Activated CD8-positive, alpha-beta T cell treated with anti-CD3 and anti-CD28 coated beads for 36 hours (primary cell): Measurements from ENCODE around the gene NFATC2. TPM values are rescaled to one million over a fixed set of nuclear protein-coding genes. Genes with fewer than 3 reads are reported as not detected.
"Not testable (repeated sequence)": the region's sequence is repeated elsewhere in the genome, so short reads cannot be mapped to it uniquely, and the experiment has no call there.

Source experiments
- ATAC-seq: fragments of 200-7000 bp; cut with Tn5 transposase; one replicate; pipeline ENCODE4 v1.10.0; 2021; ENCODE audit warnings: mild to moderate bottlenecking, moderate library complexity
- CTCF ChIA-PET: fragments of 350-600 bp; sonication (Branson Sonifier 250); formaldehyde crosslinking; loops from one replicate; lab custom pipeline; 2021; ENCODE audit warnings: antibody characterized with exemption; lab: Charles Lee
- POLR2A ChIA-PET: fragments of 350-600 bp; sonication (Branson Sonifier 250); formaldehyde crosslinking; loops from one replicate; lab custom pipeline; 2021; ENCODE audit warnings: antibody characterized with exemption; lab: Charles Lee
- DNase-seq: peaks from one replicate; pipeline ENCODE4 v3.0.0-alpha.2; 2020
- H3K27ac Mint-ChIP-seq: one replicate; pipeline ENCODE4 v1.8.0; 2021; ENCODE audit warnings: mild to moderate bottlenecking, mixed read lengths
- H3K27me3 Mint-ChIP-seq: one replicate; pipeline ENCODE4 v1.8.0; 2021; ENCODE audit warnings: mixed read lengths
- H3K36me3 Mint-ChIP-seq: one replicate; pipeline ENCODE4 v1.8.0; 2021; ENCODE audit warnings: low read depth, mixed read lengths
- H3K4me1 Mint-ChIP-seq: one replicate; pipeline ENCODE4 v1.8.0; 2021; ENCODE audit warnings: low read depth, mixed read lengths
- H3K4me3 Mint-ChIP-seq: one replicate; pipeline ENCODE4 v1.8.0; 2021; ENCODE audit warnings: mild to moderate bottlenecking, moderate library complexity, mixed read lengths
- H3K9me3 Mint-ChIP-seq: one replicate; pipeline ENCODE4 v1.8.0; 2021; ENCODE audit warnings: mixed read lengths
- CTCF ChIP-seq: fragments of 200-600 bp; IDR thresholded peaks from one replicate; pipeline ENCODE4 v1.8.0; 2022; ENCODE audit warnings: antibody characterized with exemption, mild to moderate bottlenecking
- intact Hi-C: fragments of 100-400 bp; cut with micrococcal nuclease; formaldehyde crosslinking; loops from one replicate; pipeline ENCODE4 v1.10.0; 2022
- total RNA-seq, 2 experiments: library from RNA; stranded (reverse); gene quantifications; one replicate each; pipeline ENCODE4 v1.2.3, GENCODE V29; 2021

NFATC2 gene
- total RNA-seq, 2 experiments from 2014 or later = 38.3 to 40.9 TPM

- intact Hi-C loops = no loop called here
- Mint-ChIP-seq H3K27ac (no peak overlapping the region), H3K9me3 (no peaks in the 10 kb centered on the region), H3K36me3 (peaks cover 60% of the 10 kb centered on the region), H3K27me3 (no peaks in the 10 kb centered on the region), H3K4me1 (peaks cover 21% of the 10 kb centered on the region), H3K4me3 (no peak overlapping the region)
- ATAC-seq = no peak
- no peak for TF ChIP-seq CTCF
- no peak for DNase-seq
- ChIA-PET CTCF (interaction anchor here (1.2 kb wide), 1 partner anchor 132 kb away, joined by 3 read pairs; no protein-coding TSS in a partner anchor), POLR2A (interaction anchor here (0.7 to 1.1 kb wide), 3 partner anchors 44 to 138 kb away, joined by 3 read pairs; no protein-coding TSS in a partner anchor)
Measured at GRCh38 chr20:51462566-51463276, 79.8 kb downstream of the NFATC2 start.

DNA sequence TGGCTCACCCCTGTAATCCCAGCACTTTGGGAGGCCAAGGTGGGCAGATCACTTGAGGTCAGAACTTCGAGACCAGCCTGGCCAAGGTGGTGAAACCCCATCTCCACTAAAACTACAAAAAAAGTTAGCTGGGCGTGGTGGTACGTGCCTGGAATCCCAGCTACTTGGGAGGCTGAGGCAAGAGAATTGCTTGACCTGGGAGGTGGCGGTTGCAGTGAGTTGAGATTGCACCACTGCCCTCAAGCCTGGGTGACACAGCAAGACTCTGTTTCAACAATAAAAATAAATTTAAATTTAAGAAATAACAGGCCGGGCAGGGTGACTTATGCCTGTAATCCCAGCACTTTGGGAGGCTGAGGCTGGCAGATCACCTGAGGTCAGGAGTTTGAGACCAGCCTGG, 80.7 kb downstream of the NFATC2 start:
- H3K27me3 Mint-ChIP-seq, ATAC-seq, H3K27ac Mint-ChIP-seq, H3K9me3 Mint-ChIP-seq, intact Hi-C loops, H3K4me3 Mint-ChIP-seq, DNase-seq: not testable (repeated sequence)
- ChIA-PET POLR2A (interaction anchor here (0.7 to 1.1 kb wide), 2 partner anchors 45 to 139 kb away, joined by 3 read pairs; no protein-coding TSS in a partner anchor), CTCF (interaction anchor here (0.9 kb wide), 1 partner anchor 80 kb away, joined by 3 read pairs; no protein-coding TSS in a partner anchor)
- Mint-ChIP-seq H3K4me1 (peaks cover 27% of the 10 kb centered on the region), H3K36me3 (peaks cover 61% of the 10 kb centered on the region)

GRCh38 chr20:51461306-51461705, 81.2 kb downstream of the NFATC2 start:
- DNase-seq = no peak
- Mint-ChIP-seq H3K27me3 (no peaks in the 10 kb centered on the region), H3K36me3 (peaks cover 59% of the 10 kb centered on the region), H3K4me1 (peaks cover 31% of the 10 kb centered on the region), H3K4me3 (no peak overlapping the region), H3K9me3 (no peaks in the 10 kb centered on the region), H3K27ac (no peak overlapping the region)
- POLR2A ChIA-PET = no interaction called here
- intact Hi-C loops = no loop called here
- TF ChIP-seq CTCF = no peak
- CTCF ChIA-PET = interaction anchor here (0.9 kb wide), 1 partner anchor 80 kb away, joined by 3 read pairs; no protein-coding TSS in a partner anchor
- no peak for ATAC-seq

GRCh38 chr20:51460569-51461265, 81.8 kb downstream of the NFATC2 start:
- Mint-ChIP-seq H3K4me3 (no peak overlapping the region), H3K4me1 (peaks cover 34% of the 10 kb centered on the region), H3K36me3 (peaks cover 56% of the 10 kb centered on the region), H3K27ac (no peak overlapping the region), H3K9me3 (no peaks in the 10 kb centered on the region), H3K27me3 (no peaks in the 10 kb centered on the region)
- intact Hi-C loops = no loop called here
- DNase-seq = no peak
- ChIA-PET CTCF (interaction anchor here (0.9 kb wide), 1 partner anchor 81 kb away, joined by 3 read pairs; no protein-coding TSS in a partner anchor), POLR2A (no interaction called here)
- ATAC-seq = no peak
- no peak for TF ChIP-seq CTCF

DNA sequence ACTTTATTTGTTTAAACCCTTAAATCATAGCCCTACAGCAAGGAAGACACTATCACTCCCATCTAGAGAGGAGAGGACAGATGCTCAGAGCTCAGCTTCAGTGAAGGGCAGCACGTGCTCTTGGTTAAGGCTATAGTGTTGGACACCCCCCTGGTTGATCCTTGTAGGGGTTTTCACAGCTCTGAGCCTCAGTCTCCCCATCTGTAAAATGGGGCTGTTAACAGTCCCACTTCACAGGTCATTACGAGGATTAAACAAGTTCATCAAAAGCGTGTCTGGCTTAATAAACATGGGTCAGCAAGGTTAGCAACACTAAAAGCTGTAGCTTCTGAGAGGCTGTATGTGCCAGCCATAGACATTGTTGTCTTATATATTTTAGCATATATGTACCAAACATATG, 82.4 kb downstream of the NFATC2 start:
- TF ChIP-seq CTCF = no peak
- Mint-ChIP-seq H3K4me3 (no peak overlapping the region), H3K27ac (no peak overlapping the region), H3K4me1 (peaks cover 38% of the 10 kb centered on the region), H3K9me3 (no peaks in the 10 kb centered on the region), H3K27me3 (no peaks in the 10 kb centered on the region), H3K36me3 (peaks cover 54% of the 10 kb centered on the region)
- DNase-seq = no peak
- ChIA-PET POLR2A (interaction anchor here (0.9 kb wide), 1 partner anchor 26 kb away, joined by 3 read pairs; no protein-coding TSS in a partner anchor), CTCF (no interaction called here)
- intact Hi-C loops = no loop called here
- no peak for ATAC-seq
